ENCODE data around the gene CAVIN4.

CAVIN4 gene

GRCh38 chr9:100591139-100591538, 13.3 kb downstream of the CAVIN4 start:
- no peak for DNase-seq

GRCh38 chr9:100591639-100592412, 13.9 kb downstream of the CAVIN4 start:
- no peak for DNase-seq

- peak in 1 of 2 donors; percentile 55 for DNase-seq
Observed at GRCh38 chr9:100595391-100596199, 17.7 kb downstream of the CAVIN4 start.

- DNase-seq, result no peak
Observed at GRCh38 chr9:100597236-100597635, 19.4 kb downstream of the CAVIN4 start.

- peak; percentile 80 to 84 for DNase-seq
Observed at GRCh38 chr9:100598641-100599145, 20.8 kb downstream of the CAVIN4 start.

DNA sequence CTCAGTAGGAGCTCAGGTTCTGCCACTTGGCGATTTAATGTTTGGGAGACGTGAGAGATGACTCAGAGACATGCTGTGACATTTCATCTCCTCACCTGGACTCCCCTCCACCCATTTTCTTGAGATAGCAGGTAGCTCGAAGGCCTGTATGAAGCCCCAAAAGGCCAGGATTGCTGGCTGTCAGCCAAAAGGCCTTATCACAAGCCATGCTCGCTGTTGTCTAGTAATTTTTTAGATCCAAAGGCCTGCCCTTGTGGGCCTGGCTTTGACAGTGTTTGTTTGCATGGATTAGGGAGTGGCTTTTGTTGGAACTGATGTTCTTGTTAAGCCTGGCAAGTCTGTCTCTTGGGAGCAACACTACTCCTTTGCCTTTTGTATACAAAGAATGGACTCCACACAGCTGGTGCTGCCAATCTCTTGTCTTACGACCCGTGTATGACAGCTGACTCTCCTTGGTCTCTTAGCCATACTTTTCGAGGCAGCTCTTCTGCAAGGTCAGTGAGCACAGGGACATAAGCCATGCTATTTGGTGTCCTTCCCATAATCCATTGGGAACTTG, 22.7 kb downstream of the CAVIN4 start:
- DNase-seq, result no peak

GRCh38 chr9:100601216-100601615, 23.3 kb downstream of the CAVIN4 start:
- DNase-seq, result peak; percentile 22 to 41

DNA sequence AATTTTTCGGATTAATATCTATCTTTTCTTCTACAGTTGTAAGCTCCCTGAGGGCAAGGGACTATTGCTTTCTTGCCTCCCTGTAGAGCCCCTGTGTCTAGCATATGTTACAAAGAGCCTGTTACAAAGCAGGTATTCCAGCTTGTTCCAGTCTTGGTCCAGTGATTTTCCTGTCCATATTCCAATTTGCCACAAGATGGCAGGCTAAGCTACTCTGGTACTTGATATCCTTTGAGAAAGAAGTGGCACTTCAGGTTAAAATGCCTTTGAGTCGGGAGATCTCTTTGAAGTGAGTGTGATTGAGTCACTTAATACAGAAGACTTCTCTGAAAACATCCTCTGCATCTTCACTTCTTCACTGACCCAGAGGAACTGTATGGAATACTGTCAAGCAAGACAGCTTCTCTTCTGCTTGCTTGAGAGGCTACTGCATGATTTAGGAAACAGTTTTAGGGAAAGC, 24.5 kb downstream of the CAVIN4 start:
- no peak for DNase-seq

GRCh38 chr9:100605405-100605804, 27.5 kb downstream of the CAVIN4 start:
- DNase-seq, result no peak

- no peak for DNase-seq
Observed at GRCh38 chr9:100619194-100619593, 41.3 kb downstream of the CAVIN4 start.

DNA sequence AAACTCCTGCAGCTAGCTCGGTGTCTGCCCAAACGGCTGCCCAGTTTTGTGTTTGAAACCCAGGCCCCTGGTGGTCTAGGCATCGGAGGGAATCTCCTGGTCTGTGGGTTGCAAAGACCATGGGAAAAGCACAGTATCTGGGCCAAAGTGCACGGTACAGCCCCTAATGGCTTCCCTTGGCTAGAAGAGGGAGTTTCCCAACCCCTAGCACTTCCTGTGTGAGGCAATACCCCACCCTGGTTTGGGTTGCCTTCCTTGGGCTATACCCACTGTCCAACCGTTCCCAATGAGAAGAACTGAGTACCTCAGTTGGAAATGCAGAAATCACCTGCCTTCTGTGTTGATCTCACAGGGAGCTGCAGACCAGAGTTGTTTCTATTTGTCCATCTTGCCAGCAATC, 41.8 kb downstream of the CAVIN4 start:
- DNase-seq, result no peak

- DNase-seq, result no peak
Observed at GRCh38 chr9:100623969-100624368, 46.1 kb downstream of the CAVIN4 start.

GRCh38 chr9:100626949-100627348, 49.1 kb downstream of the CAVIN4 start:
- no peak for DNase-seq

DNA sequence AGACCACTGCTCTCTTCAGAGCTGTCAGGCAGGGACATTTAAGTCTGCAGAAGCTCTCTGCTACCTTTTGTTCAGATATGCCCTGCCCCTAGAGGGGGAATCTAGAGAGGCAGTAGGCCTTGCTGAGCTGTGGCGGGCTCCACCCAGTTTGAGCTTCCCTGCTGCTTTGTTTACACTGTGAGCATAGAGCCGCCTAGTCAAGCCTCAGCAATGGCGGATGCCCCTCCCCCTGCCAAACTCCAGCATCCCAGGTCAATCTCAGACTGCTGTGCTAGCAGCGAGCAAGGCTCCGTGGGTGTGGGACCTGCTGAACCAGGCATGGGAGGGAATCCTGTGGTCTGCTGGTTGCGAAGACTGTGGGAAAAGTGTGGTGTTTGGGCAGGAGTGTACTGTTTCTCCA, 59.9 kb downstream of the CAVIN4 start:
- DNase-seq, result no peak

All from CD4-positive, alpha-beta T cell treated with Interleukin-1 beta for 1 hour (primary cell).